H1 (cell line): Measurements from ENCODE around the gene CCDC138. TPM values are rescaled to one million over a fixed set of nuclear protein-coding genes. Genes with fewer than 3 reads are reported as not detected.

Experiments used
- CTCF ChIA-PET: fragments of 300-600 bp; sonication (Branson Sonifier 250); formaldehyde crosslinking; loops from one replicate; lab custom pipeline; 2021; ENCODE audit not compliant: partially characterized antibody; lab: Charles Lee
- POLR2A ChIA-PET: fragments of 300-600 bp; sonication (Branson Sonifier 250); formaldehyde crosslinking; loops from one replicate; lab custom pipeline; 2021; ENCODE audit warnings: inconsistent platforms; ENCODE audit not compliant: partially characterized antibody; lab: Charles Lee
- DNase-seq, 2 experiments: peaks; one replicate each; pipeline versions ENCODE4 v3.0.0 to v3.0.0-alpha.2; 2010 to 2022; ENCODE audit warnings: low spot score in 2 of 2, low read depth in 1 of 2, mixed read lengths in 1 of 2
- FAIRE-seq: peaks from 2 replicates; lab custom pipeline; 2011; peaks lifted over from hg19 to GRCh38; lab: Jason Lieb, UNC
- H2AFZ ChIP-seq: 2 replicates; pipeline ENCODE4 v1.8.1; 2012; ENCODE audit warnings: low read length, inconsistent platforms
- H2AK5ac ChIP-seq: 2 replicates; pipeline ENCODE4 v1.6.1; 2013; ENCODE audit warnings: low read depth, low read length
- H2BK120ac ChIP-seq: replicated peaks from 2 replicates; pipeline ENCODE3; 2013; ENCODE audit warnings: low read depth, low read length, inconsistent platforms
- H2BK12ac ChIP-seq: 2 replicates; pipeline ENCODE4 v1.6.1; 2013; ENCODE audit warnings: low read depth, low read length
- H2BK15ac ChIP-seq: 2 replicates; pipeline ENCODE4 v1.6.1; 2013; ENCODE audit warnings: low read length
- H2BK20ac ChIP-seq: 2 replicates; pipeline ENCODE4 v1.6.1; 2013; ENCODE audit warnings: low read length
- H2BK5ac ChIP-seq: 2 replicates; pipeline ENCODE4 v1.6.1; 2013; ENCODE audit warnings: low read depth, low read length
- H3K14ac ChIP-seq: 2 replicates; pipeline ENCODE4 v1.6.1; 2013; ENCODE audit warnings: inconsistent platforms; ENCODE audit not compliant: insufficient read length
- H3K18ac ChIP-seq: 2 replicates; pipeline ENCODE4 v1.6.1; 2013; ENCODE audit warnings: low read length; ENCODE audit errors: extremely low read depth
- H3K23ac ChIP-seq: 2 replicates; pipeline ENCODE4 v1.6.1; 2013; ENCODE audit warnings: inconsistent platforms; ENCODE audit not compliant: insufficient read length
- H3K23me2 ChIP-seq: 2 replicates; pipeline ENCODE4 v1.6.1; 2013; ENCODE audit warnings: low read depth, low read length
- H3K27ac ChIP-seq: 2 replicates; pipeline ENCODE4 v1.6.1; 2011; ENCODE audit warnings: low read depth, low read length, inconsistent platforms
- H3K27me3 ChIP-seq, 4 experiments: replicated peaks in 1 of 4; 1 replicate in 1 of 4; 2 replicates in 3 of 4; pipeline versions ENCODE4 v1.6.1 to v1.8.1; 2011 to 2013; ENCODE audit warnings: low read length in 3 of 4, mild to moderate bottlenecking in 3 of 4, inconsistent platforms in 2 of 4, mixed read lengths in 2 of 4, moderate library complexity in 1 of 4; ENCODE audit not compliant: control insufficient read depth in 3 of 4, insufficient read depth in 3 of 4; ENCODE audit errors: extremely low read depth in 1 of 4
- H3K36me3 ChIP-seq, 4 experiments: 2 replicates each; pipeline versions ENCODE4 v1.6.1 to v1.8.1; 2011 to 2013; ENCODE audit warnings: mild to moderate bottlenecking in 4 of 4, low read length in 3 of 4, moderate library complexity in 2 of 4, control low read depth in 1 of 4, inconsistent platforms in 1 of 4; ENCODE audit not compliant: insufficient read depth in 4 of 4, control insufficient read depth in 2 of 4
- H3K4ac ChIP-seq: replicated peaks from 2 replicates; pipeline ENCODE3; 2013; ENCODE audit warnings: low read length, low read depth, mixed read lengths, inconsistent platforms; ENCODE audit not compliant: insufficient read length
- H3K4me1 ChIP-seq, 4 experiments: replicated peaks in 1 of 4; 1 replicate in 1 of 4; 2 replicates in 3 of 4; pipeline versions ENCODE4 v1.6.1 to v1.8.1; 2011 to 2013; ENCODE audit warnings: low read length in 3 of 4, inconsistent platforms in 2 of 4, mixed read lengths in 1 of 4; ENCODE audit not compliant: insufficient read depth in 4 of 4, control insufficient read depth in 3 of 4
- H3K4me2 ChIP-seq, 2 experiments: 2 replicates each; pipeline versions ENCODE4 v1.6.1 to v1.8.1; 2011 to 2013; ENCODE audit warnings: low read depth in 2 of 2, low read length in 2 of 2, control low read depth in 1 of 2, inconsistent platforms in 1 of 2, mild to moderate bottlenecking in 1 of 2; ENCODE audit not compliant: insufficient read depth in 1 of 2
- H3K4me3 ChIP-seq, 4 experiments: fragments of 200-600, 300-600 bp in 1 of 4; sonication (generic), shearing (Covaris generic), sonication (Bioruptor Twin) in 1 of 4; 2 replicates each; pipeline versions ENCODE4 v1.5.1 to v1.8.1; 2011 to 2016; ENCODE audit warnings: low read length in 4 of 4, low read depth in 3 of 4, control low read depth in 2 of 4, inconsistent platforms in 2 of 4, mild to moderate bottlenecking in 2 of 4, mixed read lengths in 1 of 4, moderate library complexity in 1 of 4; ENCODE audit not compliant: insufficient read depth in 2 of 4; ENCODE audit errors: extremely low read depth in 1 of 4
- H3K56ac ChIP-seq: replicated peaks from 2 replicates; pipeline ENCODE3; 2013; ENCODE audit warnings: low read depth, mild to moderate bottlenecking, mixed read lengths, low read length, inconsistent platforms; ENCODE audit not compliant: insufficient read length
- H3K79me1 ChIP-seq: 2 replicates; pipeline ENCODE4 v1.6.1; 2013; ENCODE audit warnings: low read depth, low read length, control low read depth
- H3K79me2 ChIP-seq, 2 experiments: 2 replicates each; pipeline versions ENCODE4 v1.6.1 to v1.8.1; 2012 to 2013; ENCODE audit warnings: low read length in 2 of 2, mild to moderate bottlenecking in 2 of 2, inconsistent platforms in 1 of 2; ENCODE audit not compliant: insufficient read depth in 2 of 2, control insufficient read depth in 1 of 2
- H3K9ac ChIP-seq, 4 experiments: replicated peaks in 1 of 4; 1 replicate in 1 of 4; 2 replicates in 3 of 4; pipeline versions ENCODE4 v1.6.1 to v1.8.1; 2011 to 2013; ENCODE audit warnings: low read depth in 3 of 4, low read length in 3 of 4, control low read depth in 2 of 4, mild to moderate bottlenecking in 2 of 4, moderate library complexity in 2 of 4, inconsistent platforms in 1 of 4; ENCODE audit errors: extremely low read depth in 1 of 4
- H3K9me3 ChIP-seq, 2 experiments: 2 replicates each; pipeline versions ENCODE4 v1.6.1 to v1.8.1; 2012 to 2013; ENCODE audit warnings: mild to moderate bottlenecking in 2 of 2, moderate library complexity in 2 of 2, control low read depth in 1 of 2, inconsistent platforms in 1 of 2, low read depth in 1 of 2, low read length in 1 of 2, mixed read lengths in 1 of 2; ENCODE audit not compliant: insufficient read depth in 2 of 2
- H4K20me1 ChIP-seq, 2 experiments: replicated peaks in 1 of 2; 2 replicates each; pipeline versions ENCODE3 to v1.8.1; 2011 to 2013; ENCODE audit warnings: inconsistent platforms in 2 of 2, low read length in 2 of 2, mild to moderate bottlenecking in 1 of 2; ENCODE audit not compliant: insufficient read depth in 2 of 2, control insufficient read depth in 1 of 2
- H4K5ac ChIP-seq: 2 replicates; pipeline ENCODE4 v1.6.1; 2013; ENCODE audit warnings: low read length, low read depth, mixed read lengths, inconsistent platforms; ENCODE audit not compliant: insufficient read length
- H4K8ac ChIP-seq: 2 replicates; pipeline ENCODE4 v1.8.0; 2013; ENCODE audit warnings: mild to moderate bottlenecking, moderate library complexity, low read length, inconsistent platforms; ENCODE audit not compliant: insufficient read depth; ENCODE audit errors: extremely low read depth
- H4K91ac ChIP-seq: replicated peaks from 2 replicates; pipeline ENCODE3; 2013; ENCODE audit warnings: low read length, mixed read lengths, inconsistent platforms; ENCODE audit not compliant: insufficient read length
- EZH2 ChIP-seq: fragments of 200-600 bp; sonication (generic); IDR thresholded peaks from 2 replicates; pipeline ENCODE4 v1.7.1; 2012; ENCODE audit warnings: low read depth, mild to moderate bottlenecking, moderate library complexity, low read length, inconsistent platforms; ENCODE audit not compliant: severe bottlenecking
- GABPA ChIP-seq: IDR thresholded peaks from 2 replicates; pipeline ENCODE4 v1.6.1; 2011; ENCODE audit warnings: mild to moderate bottlenecking, low read length, moderate library complexity, borderline replicate concordance; ENCODE audit not compliant: insufficient read depth
- GTF2F1 ChIP-seq: IDR thresholded peaks from 2 replicates; pipeline ENCODE4 v1.6.1; 2012; ENCODE audit warnings: low read depth, low read length, improper control_type of control experiment, borderline replicate concordance
- JUN ChIP-seq: IDR thresholded peaks from 2 replicates; pipeline ENCODE4 v1.6.1; 2011; ENCODE audit warnings: low read depth, mild to moderate bottlenecking, improper control_type of control experiment, low read length
- MAFK ChIP-seq: IDR thresholded peaks from 2 replicates; pipeline ENCODE4 v1.6.1; 2012; ENCODE audit warnings: low read depth, mild to moderate bottlenecking, improper control_type of control experiment, low read length
- NANOG ChIP-seq: IDR thresholded peaks from 2 replicates; pipeline ENCODE4 v1.6.1; 2011; ENCODE audit warnings: low read length, low read depth, mild to moderate bottlenecking, inconsistent platforms; ENCODE audit not compliant: insufficient read depth, poor library complexity, severe bottlenecking
- RXRA ChIP-seq: IDR thresholded peaks from 2 replicates; pipeline ENCODE4 v1.6.1; 2011; ENCODE audit warnings: low read depth, mild to moderate bottlenecking, low read length, moderate library complexity; ENCODE audit not compliant: insufficient read depth
- SP4 ChIP-seq: IDR thresholded peaks from 2 replicates; pipeline ENCODE4 v1.6.1; 2012; ENCODE audit warnings: low read length, inconsistent platforms
- TBP ChIP-seq: IDR thresholded peaks from 2 replicates; pipeline ENCODE4 v1.6.1; 2011; ENCODE audit warnings: low read depth, low read length, improper control_type of control experiment
- TEAD4 ChIP-seq: IDR thresholded peaks from 2 replicates; pipeline ENCODE4 v1.6.1; 2012; ENCODE audit warnings: low read depth, low read length, inconsistent platforms, mixed read lengths
- WGBS, 2 experiments: shearing (Covaris generic) in 1 of 2; methylation state at CpG; one replicate each; pipeline versions ENCODE4 v1.1.6 to v1.1.7; 2013 to 2015; ENCODE audit warnings: low lambda C conversion rate in 2 of 2, mixed read lengths in 2 of 2, inconsistent platforms in 1 of 2, low coverage in 1 of 2, missing lambda C conversion rate in 1 of 2; ENCODE audit not compliant: insufficient replicate concordance in 2 of 2, insufficient coverage in 1 of 2, insufficient read length in 1 of 2; ENCODE audit errors: extremely low coverage in 1 of 2, missing lambda C conversion rate in 1 of 2; 5-methylcytosine and 5-hydroxymethylcytosine counted together
- polyA plus RNA-seq, 7 experiments: library from polyadenylated mRNA; depleted of rRNA in 3 of 7; stranded (reverse) in 5 of 7; unstranded in 2 of 7; fragments of >200 nt in 5 of 7; fragments of 200-250 nt in 2 of 7; gene quantifications; 1 replicate in 5 of 7; 2 replicates in 1 of 7; 4 replicates in 1 of 7; pipeline versions ENCODE4 v1.2.1 to v1.2.3, GENCODE V29; 2011 to 2013; ENCODE audit warnings: missing spikeins in 2 of 7, mixed read lengths in 2 of 7
- total RNA-seq: library from RNA; stranded (reverse); fragmentation: NEBNext Ultra II Directional; extraction: Animal tissue kit (Norgen Biotek cat#: 25700); gene quantifications from 2 replicates; pipeline ENCODE4 v1.2.1, GENCODE V29; 2021
- TF ChIP-seq, protein P1 (sequence below): IDR thresholded peaks from 2 replicates; pipeline ENCODE4 v1.6.1; 2011; ENCODE audit warnings: low read depth, mild to moderate bottlenecking, low read length; ENCODE audit not compliant: insufficient read depth
- TF ChIP-seq, protein P2 (sequence below): IDR thresholded peaks from 2 replicates; pipeline ENCODE4 v1.6.1; 2012; ENCODE audit warnings: inconsistent platforms

The CCDC138 gene
- total and polyA plus RNA-seq, 2 of the 8 experiments (the other 6 are each of a cell fraction or from before 2014, with no cell fraction given), result 8.3 to 29.8 TPM

GRCh38 chr2:108898315-108899082 lies 111.9 kb downstream of the CCDC138 start:
- Histone ChIP-seq H3K36me3 (no peaks in the 10 kb centered on the region), H2BK20ac (no peak overlapping the region), H2AFZ (no peak overlapping the region), H3K79me2 (no peaks in the 10 kb centered on the region), H3K27ac (no peak overlapping the region), H3K14ac (no peak overlapping the region), H2AK5ac (no peak overlapping the region), H4K8ac (no peak overlapping the region), H2BK120ac (no peak overlapping the region), H2BK5ac (no peak overlapping the region), H3K9ac (no peak overlapping the region), H4K20me1 (no peaks in the 10 kb centered on the region), H2BK15ac (no peak overlapping the region), H4K91ac (no peak overlapping the region), H4K5ac (no peak overlapping the region), H3K4me1 (no peaks in the 10 kb centered on the region), H3K23ac (no peak overlapping the region), H3K4me2 (no peak overlapping the region), H3K27me3 (no peaks in the 10 kb centered on the region), H3K23me2 (no peaks in the 10 kb centered on the region), H3K79me1 (no peaks in the 10 kb centered on the region), H2BK12ac (no peak overlapping the region), H3K4ac (no peak overlapping the region), H3K4me3 (no peak overlapping the region), H3K9me3 (no peaks in the 10 kb centered on the region; a peak in 1 of 4 replicates), H3K18ac (no peak overlapping the region), H3K56ac (no peak overlapping the region)
- ChIA-PET POLR2A (no interaction called here), CTCF (no interaction called here)
- FAIRE-seq, result no peak
- 92% methylated on average over 1 of the region's 1 CpG; no CpG with 5 or more reads in 1 of the 2 experiments for WGBS, 2 experiments
- DNase-seq, result no peak
- TF ChIP-seq NANOG, result no peak
- TF ChIP-seq RXRA, result no peak
- TF ChIP-seq MAFK, result no peak
- TF ChIP-seq EZH2, result no peak
- no peak for TF ChIP-seq GTF2F1
- TF ChIP-seq SP4, result no peak
- TF ChIP-seq, protein P1, sequence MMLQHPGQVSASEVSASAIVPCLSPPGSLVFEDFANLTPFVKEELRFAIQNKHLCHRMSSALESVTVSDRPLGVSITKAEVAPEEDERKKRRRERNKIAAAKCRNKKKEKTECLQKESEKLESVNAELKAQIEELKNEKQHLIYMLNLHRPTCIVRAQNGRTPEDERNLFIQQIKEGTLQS, result no peak
- no peak for TF ChIP-seq TEAD4
- TF ChIP-seq TBP, result no peak
- no peak for TF ChIP-seq JUN
- TF ChIP-seq, protein P2, sequence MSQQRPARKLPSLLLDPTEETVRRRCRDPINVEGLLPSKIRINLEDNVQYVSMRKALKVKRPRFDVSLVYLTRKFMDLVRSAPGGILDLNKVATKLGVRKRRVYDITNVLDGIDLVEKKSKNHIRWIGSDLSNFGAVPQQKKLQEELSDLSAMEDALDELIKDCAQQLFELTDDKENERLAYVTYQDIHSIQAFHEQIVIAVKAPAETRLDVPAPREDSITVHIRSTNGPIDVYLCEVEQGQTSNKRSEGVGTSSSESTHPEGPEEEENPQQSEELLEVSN, result no peak
- TF ChIP-seq GABPA, result no peak
